ENCODE data around the gene TRAF2.

- TF ChIP-seq POLR2A (IDR thresholded peaks at IDR 0.05; ENCODE audit: low read depth, low read length): no peak
- no peak for TF ChIP-seq CTCF (conservative IDR thresholded peaks at IDR 0.05; ENCODE audit: low read depth, low read length)
- TF ChIP-seq USF2 (IDR thresholded peaks at IDR 0.05; ENCODE audit: low read depth, low read length): no peak
- no peak for TF ChIP-seq MAFK (IDR thresholded peaks at IDR 0.05; ENCODE audit: low read depth, low read length)
- TF ChIP-seq CEBPB (IDR thresholded peaks at IDR 0.05; ENCODE audit: low read depth, low read length): no peak
- no peak for TF ChIP-seq ELK1 (IDR thresholded peaks at IDR 0.05; ENCODE audit: borderline replicate concordance, low read depth, low read length)
- no peak for TF ChIP-seq RFX5 (IDR thresholded peaks at IDR 0.05; ENCODE audit: low read depth, low read length)
- TF ChIP-seq FOS (IDR thresholded peaks at IDR 0.05; ENCODE audit: low read depth, low read length): no peak
- TF ChIP-seq SMC3 (IDR thresholded peaks at IDR 0.05; ENCODE audit: low read depth, low read length): no peak
- no peak for TF ChIP-seq BHLHE40 (IDR thresholded peaks at IDR 0.05; ENCODE audit: low read depth, low read length)
- TF ChIP-seq MAZ (IDR thresholded peaks at IDR 0.05; ENCODE audit: borderline replicate concordance, low read depth, low read length): no peak
- TF ChIP-seq MXI1 (IDR thresholded peaks at IDR 0.05; ENCODE audit: borderline replicate concordance, low read depth, low read length): no peak
- no peak for TF ChIP-seq RCOR1 (IDR thresholded peaks at IDR 0.05; ENCODE audit: insufficient replicate concordance, low read length)
Observed at GRCh38 chr9:136957461-136957860, 71.1 kb downstream of the TRAF2 start.
